GM12878 (cell line): ENCODE results near the gene HS3ST2. TPM values are rescaled to one million over a fixed set of nuclear protein-coding genes. Genes with fewer than 3 reads are reported as not detected.
"Not testable (repeated sequence)": the region's sequence is repeated elsewhere in the genome, so short reads cannot be mapped to it uniquely, and the experiment has no call there.

Experiments used
- ATAC-seq: fragments of 200-7000 bp; cut with Tn5 transposase; 3 replicates; pipeline ENCODE4 v1.9.1; 2020; ENCODE audit warnings: mild to moderate bottlenecking, moderate library complexity
- BruUV-seq: library from RNA; stranded (reverse); fragments of 400-500 nt; replicated peaks from 2 replicates; lab custom pipeline; 2021; lab: Mats Ljungman, UMichigan
- CTCF ChIA-PET: fragments of 300-600 bp; sonication (Branson Sonifier 250); formaldehyde crosslinking; extraction: SDS; loops from one replicate; lab custom pipeline; 2021; ENCODE audit warnings: inconsistent platforms; lab: Yijun Ruan, JAX
- POLR2A ChIA-PET: fragments of 350-600 bp; formaldehyde crosslinking; extraction: SDS; loops from one replicate; lab custom pipeline; 2021; ENCODE audit warnings: inconsistent platforms; lab: Charles Lee
- RAD21 ChIA-PET: fragments of 300-600 bp; sonication (Branson Sonifier 250); formaldehyde crosslinking; loops from one replicate; lab custom pipeline; 2023; ENCODE audit warnings: antibody characterized with exemption; ENCODE audit not compliant: unreplicated experiment; lab: Charles Lee
- SMC1A ChIA-PET: fragments of 300-600 bp; sonication (Branson Sonifier 250); formaldehyde crosslinking; loops from one replicate; lab custom pipeline; 2023; ENCODE audit not compliant: unreplicated experiment, uncharacterized antibody; lab: Charles Lee
- DNase-seq: peaks from one replicate; pipeline ENCODE4 v3.0.0-alpha.2; 2011; ENCODE audit warnings: low read depth, low spot score
- FAIRE-seq: peaks from 3 replicates; lab custom pipeline; 2011; peaks lifted over from hg19 to GRCh38; lab: Jason Lieb, UNC
- H2AFZ ChIP-seq: 2 replicates; pipeline ENCODE4 v1.6.0; 2011; ENCODE audit warnings: low read depth, low read length, control low read depth; ENCODE audit not compliant: control insufficient read depth
- H3K27ac ChIP-seq: 2 replicates; pipeline ENCODE4 v1.5.1; 2011; ENCODE audit warnings: control low read depth; ENCODE audit not compliant: control insufficient read depth, insufficient read depth
- H3K27me3 ChIP-seq, 2 experiments: replicated peaks in 1 of 2; 2 replicates each; pipeline versions ENCODE4 v1.6.0 to v1.6.1; 2011; ENCODE audit warnings: low read length in 1 of 2; ENCODE audit not compliant: control insufficient read depth in 2 of 2, insufficient read depth in 2 of 2
- H3K36me3 ChIP-seq, 2 experiments: 2 replicates each; pipeline ENCODE4 v1.5.1; 2011; ENCODE audit warnings: low read length in 1 of 2; ENCODE audit not compliant: control insufficient read depth in 2 of 2, insufficient read depth in 2 of 2
- H3K4me1 ChIP-seq: 2 replicates; pipeline ENCODE4 v1.6.1; 2011; ENCODE audit warnings: mild to moderate bottlenecking, low read length, moderate library complexity, mixed read lengths; ENCODE audit not compliant: control insufficient read depth, insufficient read depth
- H3K4me2 ChIP-seq: 2 replicates; pipeline ENCODE4 v1.6.0; 2011; ENCODE audit warnings: control low read depth; ENCODE audit not compliant: control insufficient read depth, insufficient read depth
- H3K4me3 ChIP-seq: fragments of 200-600 bp; sonication (generic); 2 replicates; pipeline ENCODE4 v1.5.1; 2016
- H3K79me2 ChIP-seq: 2 replicates; pipeline ENCODE4 v1.6.0; 2011; ENCODE audit warnings: low read length; ENCODE audit not compliant: control insufficient read depth, insufficient read depth
- H3K9ac ChIP-seq: 2 replicates; pipeline ENCODE4 v1.8.0; 2011; ENCODE audit warnings: low read length, control low read depth, mixed read lengths; ENCODE audit not compliant: control insufficient read depth, insufficient read depth
- H3K9me3 ChIP-seq: replicated peaks from 3 replicates; pipeline ENCODE4 v1.5.1; 2011; ENCODE audit warnings: mild to moderate bottlenecking, low read length; ENCODE audit not compliant: control insufficient read depth, insufficient read depth
- H4K20me1 ChIP-seq: 2 replicates; pipeline ENCODE4 v1.6.0; 2011; ENCODE audit not compliant: control insufficient read depth, insufficient read depth
- ASH2L ChIP-seq: fragments of 300-600, 200-600 bp; sonication (generic); IDR thresholded peaks from 2 replicates; pipeline ENCODE4 v1.6.1; 2017; ENCODE audit warnings: low read depth, mild to moderate bottlenecking, borderline replicate concordance
- CEBPB ChIP-seq, 2 experiments: fragments of 150-350 bp in 1 of 2; IDR thresholded peaks; 2 replicates each; pipeline ENCODE4 v1.6.1; 2012 to 2014; ENCODE audit warnings: low read depth in 2 of 2, low read length in 2 of 2, borderline replicate concordance in 1 of 2, inconsistent platforms in 1 of 2
- JUND ChIP-seq: IDR thresholded peaks from 2 replicates; pipeline ENCODE4 v1.6.1; 2012; ENCODE audit warnings: low read depth, mild to moderate bottlenecking, low read length, improper control_type of control experiment, moderate library complexity
- MTA3 ChIP-seq: IDR thresholded peaks from 2 replicates; pipeline ENCODE4 v1.6.1; 2012; ENCODE audit warnings: low read length, inconsistent platforms, borderline replicate concordance
- NFIC ChIP-seq: IDR thresholded peaks from 2 replicates; pipeline ENCODE4 v1.6.1; 2012; ENCODE audit warnings: low read depth, mild to moderate bottlenecking, inconsistent platforms, low read length, moderate library complexity
- RFX5 ChIP-seq: IDR thresholded peaks from 2 replicates; pipeline ENCODE4 v1.6.1; 2011; ENCODE audit warnings: low read depth, low read length, improper control_type of control experiment
- SREBF2 ChIP-seq: IDR thresholded peaks from 2 replicates; pipeline ENCODE4 v1.6.1; 2012; ENCODE audit warnings: mild to moderate bottlenecking, low read length
- ZNF207 ChIP-seq: fragments of 450-650 bp; IDR thresholded peaks from 2 replicates; pipeline ENCODE4 v1.6.1; 2014; ENCODE audit warnings: antibody characterized with exemption, mild to moderate bottlenecking, borderline replicate concordance
- WGBS: methylation state at CpG from one replicate; pipeline ENCODE4 v1.1.6; 2016; ENCODE audit warnings: low lambda C conversion rate; ENCODE audit not compliant: insufficient replicate concordance, insufficient coverage; ENCODE audit errors: missing lambda C conversion rate; 5-methylcytosine and 5-hydroxymethylcytosine counted together
- in situ Hi-C: fragments of 300-500 bp; cut with MboI; formaldehyde crosslinking; loops from 9 replicates; pipeline ENCODE4 v1.14.3; 2018; ENCODE audit warnings: mixed read lengths
- intact Hi-C: fragments of 100-400 bp; cut with micrococcal nuclease; formaldehyde crosslinking; loops from one replicate; pipeline ENCODE4 v1.14.2; 2022; ENCODE audit not compliant: unreplicated experiment
- polyA plus RNA-seq, 11 experiments: library from polyadenylated mRNA; depleted of rRNA in 4 of 11; unstranded in 6 of 11; stranded (reverse) in 5 of 11; fragments of >200 nt; fragmentation: Nextera tagmentation in 4 of 11; fragmentation: Illumina TruSeq in 1 of 11; extraction: Ambion mirVana in 4 of 11; extraction: Trizol in 1 of 11; gene quantifications; 1 replicate in 1 of 11; 2 replicates in 10 of 11; pipeline versions ENCODE4 v1.2.1 to v1.2.3, GENCODE V29; 2011 to 2016; ENCODE audit warnings: inconsistent platforms in 2 of 11, missing spikeins in 2 of 11, low read depth in 1 of 11
- total RNA-seq, 4 experiments: library from RNA; depleted of rRNA in 3 of 4; stranded (reverse); fragments of >200 nt in 3 of 4; fragmentation: Illumina TruSeq in 1 of 4; extraction: Trizol in 1 of 4; gene quantifications; 2 replicates each; pipeline versions ENCODE4 v1.2.1 to v1.2.3, GENCODE V29; 2013 to 2021
- TF ChIP-seq, protein P1 (sequence below): IDR thresholded peaks from 2 replicates; pipeline ENCODE4 v1.6.1; 2012; ENCODE audit warnings: mild to moderate bottlenecking, low read depth, low read length
- TF ChIP-seq, protein P2 (sequence below), 3 experiments: IDR thresholded peaks in 2 of 3; conservative IDR thresholded peaks in 1 of 3; 2 replicates each; pipeline ENCODE4 v1.5.1; 2011; ENCODE audit warnings: low read depth in 3 of 3, low read length in 3 of 3, mild to moderate bottlenecking in 3 of 3, control low read depth in 2 of 3, moderate library complexity in 2 of 3, inconsistent platforms in 1 of 3, mixed read lengths in 1 of 3; ENCODE audit not compliant: control insufficient read depth in 2 of 3, insufficient read depth in 1 of 3; ENCODE audit errors: extremely low read depth in 1 of 3

The HS3ST2 gene
- total and polyA plus RNA-seq, 10 of the 15 experiments (the other 5 are each of a cell fraction or from before 2014, with no cell fraction given) = not detected

DNA sequence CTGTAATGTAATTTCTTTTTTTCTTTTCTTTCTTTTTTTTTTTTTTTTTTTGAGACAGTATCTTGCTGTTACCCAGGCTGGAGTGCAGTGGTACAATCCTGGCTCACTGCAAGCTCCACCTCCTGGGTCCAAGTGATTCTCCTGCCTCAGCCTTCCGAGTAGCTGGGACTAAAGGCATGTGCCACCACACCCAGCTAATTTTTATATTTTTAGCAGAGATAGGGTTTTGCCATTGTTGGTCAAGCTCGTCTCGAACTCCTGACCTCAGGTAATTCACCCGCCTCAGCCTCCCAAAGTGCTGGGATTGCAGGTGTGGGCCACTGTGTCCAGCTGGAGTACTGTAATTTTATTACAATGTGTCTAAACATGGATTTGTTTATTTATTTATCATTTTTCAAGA lies 28.1 kb downstream of the HS3ST2 start:
- BruUV-seq, H4K20me1 ChIP-seq, H3K4me1 ChIP-seq, H2AFZ ChIP-seq, H3K9me3 ChIP-seq, ATAC-seq, SMC1A ChIA-PET, in situ Hi-C loops, H3K4me2 ChIP-seq, POLR2A ChIA-PET, intact Hi-C loops, CTCF ChIA-PET, FAIRE-seq, RAD21 ChIA-PET, H3K79me2 ChIP-seq, H3K27me3 ChIP-seq, H3K27ac ChIP-seq, H3K9ac ChIP-seq, H3K4me3 ChIP-seq, H3K36me3 ChIP-seq, DNase-seq: not testable (repeated sequence)
- 23% methylated on average over 4 of the region's 4 CpGs for WGBS

DNA sequence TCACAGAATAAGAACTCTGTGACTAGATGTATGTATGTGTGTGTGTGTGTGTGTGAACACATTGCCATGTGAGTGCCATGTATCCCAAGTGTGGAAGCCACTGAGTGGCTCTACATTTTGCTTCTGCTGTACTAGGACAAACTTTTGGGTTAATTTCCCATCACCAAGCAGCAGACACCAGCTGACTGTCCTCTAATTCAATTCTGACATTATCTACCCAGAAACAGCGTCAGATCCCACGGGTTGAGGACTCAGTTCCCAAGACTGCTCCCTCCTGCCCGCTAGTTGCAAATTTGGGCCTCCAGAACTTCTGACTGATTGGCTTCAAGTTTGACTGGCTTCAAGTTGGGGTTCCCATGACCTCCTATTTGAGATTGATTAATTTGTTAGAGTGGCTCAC lies 29.2 kb downstream of the HS3ST2 start:
- in situ Hi-C loops = no loop called here
- ChIA-PET SMC1A (no interaction called here), RAD21 (no interaction called here), CTCF (no interaction called here), POLR2A (no interaction called here)
- H3K9ac ChIP-seq = no peak overlapping the region
- H3K4me2 ChIP-seq = no peak overlapping the region
- no peaks in the 10 kb centered on the region for H3K79me2 ChIP-seq
- no peak overlapping the region for H3K27ac ChIP-seq
- H3K27me3 ChIP-seq = no peaks in the 10 kb centered on the region
- intact Hi-C loops = no loop called here
- H3K4me1 ChIP-seq = no peaks in the 10 kb centered on the region
- no peak overlapping the region for H3K4me3 ChIP-seq
- TF ChIP-seq ZNF207 (no peak), RFX5 (no peak), CEBPB (IDR thresholded peaks at IDR 0.05; ENCODE audit: borderline replicate concordance in 1 of 2, low read depth in 2 of 2, low read length in 2 of 2) (no peak), MTA3 (no peak), NFIC (no peak), JUND (no peak), SREBF2 (no peak), ASH2L (no peak)
- TF ChIP-seq, protein P1, sequence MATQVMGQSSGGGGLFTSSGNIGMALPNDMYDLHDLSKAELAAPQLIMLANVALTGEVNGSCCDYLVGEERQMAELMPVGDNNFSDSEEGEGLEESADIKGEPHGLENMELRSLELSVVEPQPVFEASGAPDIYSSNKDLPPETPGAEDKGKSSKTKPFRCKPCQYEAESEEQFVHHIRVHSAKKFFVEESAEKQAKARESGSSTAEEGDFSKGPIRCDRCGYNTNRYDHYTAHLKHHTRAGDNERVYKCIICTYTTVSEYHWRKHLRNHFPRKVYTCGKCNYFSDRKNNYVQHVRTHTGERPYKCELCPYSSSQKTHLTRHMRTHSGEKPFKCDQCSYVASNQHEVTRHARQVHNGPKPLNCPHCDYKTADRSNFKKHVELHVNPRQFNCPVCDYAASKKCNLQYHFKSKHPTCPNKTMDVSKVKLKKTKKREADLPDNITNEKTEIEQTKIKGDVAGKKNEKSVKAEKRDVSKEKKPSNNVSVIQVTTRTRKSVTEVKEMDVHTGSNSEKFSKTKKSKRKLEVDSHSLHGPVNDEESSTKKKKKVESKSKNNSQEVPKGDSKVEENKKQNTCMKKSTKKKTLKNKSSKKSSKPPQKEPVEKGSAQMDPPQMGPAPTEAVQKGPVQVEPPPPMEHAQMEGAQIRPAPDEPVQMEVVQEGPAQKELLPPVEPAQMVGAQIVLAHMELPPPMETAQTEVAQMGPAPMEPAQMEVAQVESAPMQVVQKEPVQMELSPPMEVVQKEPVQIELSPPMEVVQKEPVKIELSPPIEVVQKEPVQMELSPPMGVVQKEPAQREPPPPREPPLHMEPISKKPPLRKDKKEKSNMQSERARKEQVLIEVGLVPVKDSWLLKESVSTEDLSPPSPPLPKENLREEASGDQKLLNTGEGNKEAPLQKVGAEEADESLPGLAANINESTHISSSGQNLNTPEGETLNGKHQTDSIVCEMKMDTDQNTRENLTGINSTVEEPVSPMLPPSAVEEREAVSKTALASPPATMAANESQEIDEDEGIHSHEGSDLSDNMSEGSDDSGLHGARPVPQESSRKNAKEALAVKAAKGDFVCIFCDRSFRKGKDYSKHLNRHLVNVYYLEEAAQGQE = no peak
- TF ChIP-seq, protein P2, sequence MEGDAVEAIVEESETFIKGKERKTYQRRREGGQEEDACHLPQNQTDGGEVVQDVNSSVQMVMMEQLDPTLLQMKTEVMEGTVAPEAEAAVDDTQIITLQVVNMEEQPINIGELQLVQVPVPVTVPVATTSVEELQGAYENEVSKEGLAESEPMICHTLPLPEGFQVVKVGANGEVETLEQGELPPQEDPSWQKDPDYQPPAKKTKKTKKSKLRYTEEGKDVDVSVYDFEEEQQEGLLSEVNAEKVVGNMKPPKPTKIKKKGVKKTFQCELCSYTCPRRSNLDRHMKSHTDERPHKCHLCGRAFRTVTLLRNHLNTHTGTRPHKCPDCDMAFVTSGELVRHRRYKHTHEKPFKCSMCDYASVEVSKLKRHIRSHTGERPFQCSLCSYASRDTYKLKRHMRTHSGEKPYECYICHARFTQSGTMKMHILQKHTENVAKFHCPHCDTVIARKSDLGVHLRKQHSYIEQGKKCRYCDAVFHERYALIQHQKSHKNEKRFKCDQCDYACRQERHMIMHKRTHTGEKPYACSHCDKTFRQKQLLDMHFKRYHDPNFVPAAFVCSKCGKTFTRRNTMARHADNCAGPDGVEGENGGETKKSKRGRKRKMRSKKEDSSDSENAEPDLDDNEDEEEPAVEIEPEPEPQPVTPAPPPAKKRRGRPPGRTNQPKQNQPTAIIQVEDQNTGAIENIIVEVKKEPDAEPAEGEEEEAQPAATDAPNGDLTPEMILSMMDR (IDR thresholded peaks at IDR 0.05 in 2 of 3, conservative IDR thresholded peaks at IDR 0.05 in 1 of 3; ENCODE audit: control insufficient read depth in 2 of 3, extremely low read depth in 1 of 3, insufficient read depth in 1 of 3, low read depth in 3 of 3, low read length in 3 of 3) = no peak
- ATAC-seq (no peak), FAIRE-seq (no peak), DNase-seq (no peak)
- H4K20me1 ChIP-seq = no peaks in the 10 kb centered on the region
- H2AFZ ChIP-seq = no peak overlapping the region
- H3K9me3 ChIP-seq = no peaks in the 10 kb centered on the region
- H3K36me3 ChIP-seq = no peaks in the 10 kb centered on the region
- no TSS peak for BruUV-seq
- 39% methylated on average over 3 of the region's 3 CpGs for WGBS
